B cell (primary cell): Measurements from ENCODE around the gene NYNRIN. TPM values are rescaled to one million over a fixed set of nuclear protein-coding genes. Genes with fewer than 3 reads are reported as not detected.

Experiments
- ATAC-seq: fragments of 200-7000 bp; cut with Tn5 transposase; one replicate; pipeline ENCODE4 v1.10.0; 2021; ENCODE audit warnings: low read depth, mild to moderate bottlenecking, moderate number of reproducible peaks, moderate library complexity
- CTCF ChIA-PET: fragments of 350-600 bp; sonication (Branson Sonifier 250); formaldehyde crosslinking; loops from one replicate; lab custom pipeline; 2021; ENCODE audit warnings: antibody characterized with exemption, inconsistent platforms; lab: Charles Lee
- POLR2A ChIA-PET: fragments of 350-600 bp; sonication (Branson Sonifier 250); formaldehyde crosslinking; loops from one replicate; lab custom pipeline; 2021; ENCODE audit warnings: antibody characterized with exemption; lab: Charles Lee
- DNase-seq: peaks from one replicate; pipeline ENCODE4 v3.0.0; 2013
- H2AFZ ChIP-seq: 2 replicates; pipeline ENCODE4 v1.6.1; 2012; ENCODE audit warnings: mild to moderate bottlenecking, low read depth, low read length; ENCODE audit not compliant: insufficient read depth, poor library complexity, severe bottlenecking
- H3K27ac ChIP-seq, 2 donors: 1 replicate in 1 of 2; 2 replicates in 1 of 2; pipeline ENCODE4 v1.5.1; 2012 to 2013; ENCODE audit warnings: low read length in 2 of 2, mild to moderate bottlenecking in 2 of 2, moderate library complexity in 1 of 2
- H3K27me3 ChIP-seq, 4 experiments: fragments of 200-600 bp in 1 of 4; sonication (generic) in 1 of 4; replicated peaks in 1 of 4; 1 replicate in 2 of 4; 2 replicates in 2 of 4; pipeline versions ENCODE4 v1.6.1 to v1.7.0; 2013 to 2016; ENCODE audit warnings: low read length in 3 of 4, mild to moderate bottlenecking in 2 of 4, mixed read lengths in 1 of 4, moderate library complexity in 1 of 4; ENCODE audit not compliant: insufficient read depth in 4 of 4, control insufficient read depth in 3 of 4; ENCODE audit errors: control extremely low read depth in 1 of 4
- H3K36me3 ChIP-seq, 2 experiments: replicated peaks in 1 of 2; 1 replicate in 1 of 2; 2 replicates in 1 of 2; pipeline versions ENCODE4 v1.6.1 to v1.7.1; 2013; ENCODE audit warnings: low read length in 1 of 2; ENCODE audit not compliant: insufficient read depth in 2 of 2, control insufficient read depth in 1 of 2; ENCODE audit errors: control extremely low read depth in 1 of 2, extremely low read depth in 1 of 2
- H3K4me1 ChIP-seq, 2 donors: fragments of 200-600 bp in 1 of 2; sonication (generic) in 1 of 2; 1 replicate in 1 of 2; 2 replicates in 1 of 2; pipeline versions ENCODE4 v1.5.1 to v1.6.1; 2013 to 2017; ENCODE audit warnings: low read length in 2 of 2; ENCODE audit not compliant: control insufficient read depth in 2 of 2, insufficient read depth in 2 of 2
- H3K4me2 ChIP-seq: replicated peaks from 2 replicates; pipeline ENCODE3; 2012; ENCODE audit warnings: mild to moderate bottlenecking, low read depth, low read length; ENCODE audit not compliant: poor library complexity, severe bottlenecking
- H3K4me3 ChIP-seq, 5 experiments: fragments of 200-600 bp in 1 of 5; sonication (generic) in 1 of 5; 1 replicate in 3 of 5; 2 replicates in 2 of 5; pipeline versions ENCODE4 v1.5.1 to v1.7.0; 2011 to 2016; ENCODE audit warnings: low read length in 4 of 5, mild to moderate bottlenecking in 4 of 5, low read depth in 2 of 5, control low read depth in 1 of 5, moderate library complexity in 1 of 5; ENCODE audit not compliant: insufficient read depth in 1 of 5; ENCODE audit errors: control extremely low read depth in 1 of 5, extremely low read depth in 1 of 5
- H3K79me2 ChIP-seq: fragments of 200-600 bp; sonication (generic); one replicate; pipeline ENCODE4 v1.6.0; 2016; ENCODE audit warnings: low read length; ENCODE audit not compliant: control insufficient read depth, insufficient read depth
- H3K9ac ChIP-seq: fragments of 200-600 bp; sonication (generic); 2 replicates; pipeline ENCODE4 v1.6.1; 2017; ENCODE audit warnings: mild to moderate bottlenecking, low read length, moderate library complexity
- H3K9me3 ChIP-seq, 3 donors: one replicate each; pipeline versions ENCODE4 v1.6.1 to v1.7.1; 2013; ENCODE audit warnings: low read length in 2 of 3; ENCODE audit not compliant: control insufficient read depth in 2 of 3, insufficient read depth in 1 of 3; ENCODE audit errors: control extremely low read depth in 1 of 3
- H4K20me1 ChIP-seq: 2 replicates; pipeline ENCODE4 v1.6.0; 2012; ENCODE audit warnings: mild to moderate bottlenecking, low read length; ENCODE audit not compliant: insufficient read depth, control insufficient read depth, poor library complexity, severe bottlenecking
- H3K27ac Mint-ChIP-seq: one replicate; pipeline ENCODE4 v1.8.0; 2021; ENCODE audit warnings: mixed read lengths
- H3K27me3 Mint-ChIP-seq: one replicate; pipeline ENCODE4 v1.8.0; 2021; ENCODE audit warnings: mixed read lengths
- H3K4me1 Mint-ChIP-seq: one replicate; pipeline ENCODE4 v1.8.0; 2021; ENCODE audit warnings: mixed read lengths
- H3K4me3 Mint-ChIP-seq: one replicate; pipeline ENCODE4 v1.8.0; 2021; ENCODE audit warnings: mixed read lengths
- H3K9me3 Mint-ChIP-seq: one replicate; pipeline ENCODE4 v1.8.0; 2022; ENCODE audit warnings: mixed read lengths; ENCODE audit not compliant: insufficient read depth
- CTCF ChIP-seq: fragments of 200-600 bp; IDR thresholded peaks from one replicate; pipeline ENCODE4 v1.8.0; 2022; ENCODE audit warnings: antibody characterized with exemption, mild to moderate bottlenecking
- EZH2 ChIP-seq: IDR thresholded peaks from 2 replicates; pipeline ENCODE4 v1.6.1; 2012; ENCODE audit warnings: borderline replicate concordance, low read depth, mild to moderate bottlenecking, moderate library complexity, low read length; ENCODE audit not compliant: insufficient read depth, poor library complexity, severe bottlenecking
- WGBS: methylation state at CpG from one replicate; pipeline ENCODE4 v1.1.5; 2013; ENCODE audit warnings: missing lambda C conversion rate; ENCODE audit not compliant: insufficient coverage; 5-methylcytosine and 5-hydroxymethylcytosine counted together
- intact Hi-C: fragments of 100-400 bp; cut with micrococcal nuclease; formaldehyde crosslinking; loops from one replicate; pipeline ENCODE4 v1.10.0; 2022
- polyA plus RNA-seq: library from polyadenylated mRNA; depleted of rRNA; stranded (reverse); fragments of >200 nt; gene quantifications from 2 replicates; pipeline ENCODE4 v1.2.3, GENCODE V29; 2012
- total RNA-seq, 2 donors: library from RNA; stranded (reverse); fragments of 120-200 nt in 1 of 2; gene quantifications; 1 replicate in 1 of 2; 2 replicates in 1 of 2; pipeline versions ENCODE4 v1.2.3 to v1.2.4, GENCODE V29; 2013 to 2022

Gene NYNRIN
- total and polyA plus RNA-seq, 2 donors (not counting 1 experiment from before 2014, with no cell fraction given), result 0.04 to 0.34 TPM

- H3K4me3 ChIP-seq, result peak overlapping the region; percentile 77 to 98 (median 96)
- H3K27me3 ChIP-seq, result no peaks in the 10 kb centered on the region
- intact Hi-C loops, result loop anchor here (1.0 to 10.0 kb wide), 11 partner anchors 11 to 1336 kb away; partner anchors contain the start of genes ACIN1, C14orf119, CHMP4A and LTB4R
- POLR2A ChIA-PET, result interaction anchor here (0.5 to 3.8 kb wide), 24 partner anchors 11 to 875 kb away, joined by 3 to 78 read pairs (median 5); partner anchors contain the start of genes ADCY4, CHMP4A, DHRS1 and IRF9
- peak; percentile 89 for DNase-seq
- peak overlapping the region; percentile 94 for H3K4me3 Mint-ChIP-seq
- peak overlapping the region; percentile 98 to 99 for H3K27ac ChIP-seq
- no peaks in the 10 kb centered on the region for H3K9me3 ChIP-seq
- no peaks in the 10 kb centered on the region for H3K27me3 Mint-ChIP-seq
- peaks cover 24 to 35% of the 10 kb centered on the region in 2 donors for H3K4me1 ChIP-seq
- no peaks in the 10 kb centered on the region for H3K9me3 Mint-ChIP-seq
- peak overlapping the region; percentile 98 for H3K27ac Mint-ChIP-seq
- CTCF ChIA-PET, result interaction anchor here (0.6 to 17.4 kb wide), 45 partner anchors 8 to 1110 kb away, joined by 3 to 650 read pairs (median 4); partner anchors contain the start of genes ADCY4, CHMP4A, CIDEB and DCAF11
- peak overlapping the region; percentile 98 for H3K9ac ChIP-seq
- peak overlapping the region; percentile 80 for H2AFZ ChIP-seq
- TF ChIP-seq CTCF (no peak), EZH2 (no peak)
- H3K4me2 ChIP-seq, result peak overlapping the region; percentile 95
- peaks cover 0 to 44% of the 10 kb centered on the region in 2 experiments for H3K36me3 ChIP-seq
- 16% methylated on average over 16 of the region's 19 CpGs for WGBS
- peaks cover 36% of the 10 kb centered on the region for H4K20me1 ChIP-seq
- peaks cover 42% of the 10 kb centered on the region for H3K4me1 Mint-ChIP-seq
- ATAC-seq, result peak; percentile 62
- peaks cover 42% of the 10 kb centered on the region for H3K79me2 ChIP-seq
These were observed 32.1 kb downstream of the NYNRIN start for GRCh38 chr14:24430682-24431568.
